HEK293T (cell line): ENCODE measurements around the gene SYNPO2L.

Experiments used
- BHLHE40 ChIP-seq: fragments of 450-650 bp; IDR thresholded peaks from 2 replicates; pipeline ENCODE4 v1.6.1; 2016; ENCODE audit warnings: mild to moderate bottlenecking, moderate library complexity, borderline replicate concordance
- CTBP1 ChIP-seq: fragments of 450-650 bp; IDR thresholded peaks from 2 replicates; pipeline ENCODE4 v1.6.1; 2016; ENCODE audit warnings: borderline replicate concordance
- FOXK2 ChIP-seq: fragments of 450-650 bp; IDR thresholded peaks from 2 replicates; pipeline ENCODE4 v1.6.1; 2016; ENCODE audit warnings: mild to moderate bottlenecking
- FOXM1 ChIP-seq: fragments of 450-650 bp; IDR thresholded peaks from 2 replicates; pipeline ENCODE4 v1.6.1; 2017; ENCODE audit warnings: mild to moderate bottlenecking, borderline replicate concordance
- SP1 ChIP-seq: fragments of 450-650 bp; IDR thresholded peaks from 2 replicates; pipeline ENCODE4 v1.6.1; 2017

DNA sequence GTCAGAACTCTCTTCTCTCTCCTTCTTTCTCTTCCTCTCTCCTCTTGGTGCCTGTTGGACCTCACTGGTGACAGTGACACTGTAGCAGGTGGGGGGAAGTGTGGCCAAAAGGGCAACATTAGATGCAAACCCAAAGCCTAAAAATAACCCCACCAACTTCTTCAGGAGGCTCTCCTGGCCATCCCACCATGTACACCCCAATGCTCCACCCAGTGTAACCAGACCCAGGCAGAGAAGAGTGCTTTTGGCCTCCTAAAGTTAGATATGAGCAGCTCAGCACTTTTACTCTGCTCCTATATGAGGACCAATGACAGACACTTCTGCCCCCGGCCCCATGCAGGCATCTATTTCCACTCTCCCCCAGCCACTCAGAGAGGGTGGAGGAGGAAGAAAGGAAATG is 20.0 kb downstream of the SYNPO2L start:
- no peak for TF ChIP-seq FOXM1
- TF ChIP-seq FOXK2 = no peak
- no peak for TF ChIP-seq CTBP1
- no peak for TF ChIP-seq BHLHE40
- no peak for TF ChIP-seq SP1
